HCT116 (cell line): ENCODE data around the gene TRIL. TPM values are rescaled to one million over a fixed set of nuclear protein-coding genes. Genes with fewer than 3 reads are reported as not detected.

ENCODE experiments used
- ATAC-seq: fragments of 200-7000 bp; cut with Tn5 transposase; 2 replicates; pipeline ENCODE4 v1.9.1; 2020; ENCODE audit warnings: mild to moderate bottlenecking, moderate library complexity
- BruUV-seq: library from RNA; stranded (reverse); fragments of 400-500 nt; replicated peaks from 2 replicates; lab custom pipeline; 2021; lab: Mats Ljungman, UMichigan
- CTCF ChIA-PET: fragments of 300-600 bp; sonication (Branson Sonifier 250); formaldehyde crosslinking; loops from one replicate; lab custom pipeline; 2021; ENCODE audit warnings: antibody characterized with exemption; lab: Charles Lee
- POLR2A ChIA-PET: fragments of 300-600, 350-600 bp; sonication (Branson Sonifier 250); formaldehyde crosslinking; loops from one replicate; lab custom pipeline; 2021; ENCODE audit warnings: antibody characterized with exemption; lab: Charles Lee
- RAD21 ChIA-PET, 2 experiments: fragments of 300-600 bp; sonication (Branson Sonifier 250); formaldehyde crosslinking; loops; one replicate each; lab custom pipeline; 2023; ENCODE audit warnings: low total read pairs in 2 of 2; ENCODE audit not compliant: uncharacterized antibody in 2 of 2, unreplicated experiment in 2 of 2, low non-redundant PET in 1 of 2; lab: Charles Lee
- DNase-seq: peaks from one replicate; pipeline ENCODE4 v3.0.0-alpha.2; 2010; ENCODE audit warnings: low read depth, low spot score
- H2AFZ ChIP-seq: fragments of 200-600 bp; shearing (Covaris generic), sonication (generic); 2 replicates; pipeline ENCODE4 v1.6.1; 2017; ENCODE audit warnings: low read depth, mixed run types, mixed read lengths, antibody characterized with exemption, low read length; ENCODE audit not compliant: poor library complexity, severe bottlenecking
- H3K27ac ChIP-seq: 2 replicates; pipeline ENCODE4 v1.5.1; 2012; ENCODE audit warnings: low read depth, low read length
- H3K27me3 ChIP-seq: fragments of 200-600 bp; sonication (generic); 2 replicates; pipeline ENCODE4 v1.6.1; 2016; ENCODE audit warnings: mixed run types, low read length, mixed read lengths; ENCODE audit not compliant: insufficient read depth
- H3K36me3 ChIP-seq, 2 experiments: fragments of 200-500 bp in 1 of 2; fragments of 200-600 bp in 1 of 2; sonication (Bioruptor generic) in 1 of 2; sonication (generic) in 1 of 2; 2 replicates each; pipeline versions ENCODE4 v1.5.1 to v1.6.1; 2014 to 2016; ENCODE audit warnings: low read length in 2 of 2, inconsistent platforms in 1 of 2, mixed read lengths in 1 of 2, mixed run types in 1 of 2; ENCODE audit not compliant: insufficient read depth in 2 of 2, control insufficient read depth in 1 of 2
- H3K4me1 ChIP-seq, 2 experiments: fragments of 200-600 bp in 1 of 2; sonication (generic) in 1 of 2; 2 replicates each; pipeline versions ENCODE4 v1.5.1 to v1.6.1; 2012 to 2017; ENCODE audit warnings: low read length in 2 of 2, inconsistent platforms in 1 of 2, mild to moderate bottlenecking in 1 of 2, mixed read lengths in 1 of 2, mixed run types in 1 of 2, moderate library complexity in 1 of 2; ENCODE audit not compliant: insufficient read depth in 2 of 2, control insufficient read depth in 1 of 2
- H3K4me2 ChIP-seq: fragments of 200-600 bp; sonication (generic); 2 replicates; pipeline ENCODE4 v1.6.1; 2017; ENCODE audit warnings: mixed run types, low read length, mixed read lengths
- H3K4me3 ChIP-seq, 2 experiments: fragments of 200-600 bp in 1 of 2; sonication (generic) in 1 of 2; replicated peaks in 1 of 2; 2 replicates each; pipeline ENCODE4 v1.5.1; 2011 to 2016; ENCODE audit warnings: low read length in 2 of 2, control low read depth in 1 of 2, low read depth in 1 of 2, mild to moderate bottlenecking in 1 of 2, mixed read lengths in 1 of 2, mixed run types in 1 of 2
- H3K79me2 ChIP-seq: fragments of 200-600 bp; sonication (generic); 2 replicates; pipeline ENCODE4 v1.6.1; 2017; ENCODE audit warnings: mild to moderate bottlenecking, mixed run types, low read length, moderate library complexity, mixed read lengths; ENCODE audit not compliant: insufficient read depth
- H3K9ac ChIP-seq: fragments of 200-600 bp; sonication (generic); 2 replicates; pipeline ENCODE4 v1.6.1; 2016; ENCODE audit warnings: low read length, mixed read lengths
- H3K9me2 ChIP-seq: fragments of 200-600 bp; sonication (generic), shearing (Covaris generic); 2 replicates; pipeline ENCODE4 v1.6.1; 2017; ENCODE audit warnings: mixed run types, mild to moderate bottlenecking, moderate library complexity; ENCODE audit not compliant: insufficient read depth
- H3K9me3 ChIP-seq, 2 experiments: fragments of 200-500 bp in 1 of 2; fragments of 200-600 bp in 1 of 2; sonication (Bioruptor generic) in 1 of 2; sonication (generic) in 1 of 2; 2 replicates each; pipeline ENCODE4 v1.6.1; 2014 to 2017; ENCODE audit warnings: low read length in 2 of 2, mixed read lengths in 2 of 2, inconsistent platforms in 1 of 2, low read depth in 1 of 2, mild to moderate bottlenecking in 1 of 2, mixed run types in 1 of 2, moderate library complexity in 1 of 2; ENCODE audit not compliant: control insufficient read depth in 1 of 2, insufficient read depth in 1 of 2
- H4K20me1 ChIP-seq: fragments of 200-600 bp; sonication (generic), shearing (Covaris generic); 2 replicates; pipeline ENCODE4 v1.6.1; 2017; ENCODE audit warnings: mixed run types, mild to moderate bottlenecking, moderate library complexity; ENCODE audit not compliant: insufficient read depth
- CBX3 ChIP-seq: IDR thresholded peaks from 2 replicates; pipeline ENCODE4 v1.6.1; 2012; ENCODE audit warnings: low read depth
- CEBPB ChIP-seq: IDR thresholded peaks from 2 replicates; pipeline ENCODE4 v1.6.1; 2012; ENCODE audit warnings: low read depth
- EGR1 ChIP-seq: IDR thresholded peaks from 2 replicates; pipeline ENCODE4 v1.6.1; 2012; ENCODE audit warnings: low read depth
- ELF1 ChIP-seq: IDR thresholded peaks from 2 replicates; pipeline ENCODE4 v1.6.1; 2012; ENCODE audit warnings: low read depth, borderline replicate concordance
- EZH2 ChIP-seq: fragments of 200-600 bp; sonication (generic); IDR thresholded peaks from 2 replicates; pipeline ENCODE4 v1.6.1; 2017; ENCODE audit warnings: antibody characterized with exemption, mixed run types
- EZH2phosphoT487 ChIP-seq: fragments of 200-600 bp; IDR thresholded peaks from 2 replicates; pipeline ENCODE4 v1.6.1; 2018; ENCODE audit warnings: antibody characterized with exemption, borderline replicate concordance
- FOSL1 ChIP-seq: IDR thresholded peaks from 2 replicates; pipeline ENCODE4 v1.6.1; 2012; ENCODE audit warnings: low read depth
- JUND ChIP-seq: IDR thresholded peaks from 2 replicates; pipeline ENCODE4 v1.6.1; 2012
- POLR2A ChIP-seq: IDR thresholded peaks from 2 replicates; pipeline ENCODE4 v1.7.0; 2011; ENCODE audit warnings: borderline replicate concordance; ENCODE audit not compliant: insufficient read depth, insufficient read length; ENCODE audit errors: extremely low read depth
- POLR2AphosphoS5 ChIP-seq: IDR thresholded peaks from 2 replicates; pipeline ENCODE4 v1.6.1; 2011; ENCODE audit warnings: mild to moderate bottlenecking, low read depth, low read length, moderate library complexity
- RAD21 ChIP-seq: IDR thresholded peaks from 2 replicates; pipeline ENCODE4 v1.6.1; 2012; ENCODE audit warnings: low read depth, mild to moderate bottlenecking
- SRF ChIP-seq: IDR thresholded peaks from 2 replicates; pipeline ENCODE4 v1.6.1; 2012; ENCODE audit warnings: low read depth
- TCF7L2 ChIP-seq: IDR thresholded peaks from 2 replicates; pipeline ENCODE4 v1.7.0; 2011; ENCODE audit warnings: borderline replicate concordance, inconsistent platforms; ENCODE audit not compliant: insufficient read depth, insufficient read length; ENCODE audit errors: extremely low read depth
- YY1 ChIP-seq: IDR thresholded peaks from 2 replicates; pipeline ENCODE4 v1.6.1; 2011; ENCODE audit warnings: low read length, low read depth, moderate library complexity, mild to moderate bottlenecking; ENCODE audit not compliant: insufficient replicate concordance; ENCODE audit errors: extremely low read depth
- ZBTB33 ChIP-seq: IDR thresholded peaks from 2 replicates; pipeline ENCODE4 v1.6.1; 2011; ENCODE audit warnings: mild to moderate bottlenecking, low read length, moderate library complexity; ENCODE audit not compliant: insufficient replicate concordance; ENCODE audit errors: extremely low read depth
- ZFX ChIP-seq: fragments of 450-650 bp; IDR thresholded peaks from 2 replicates; pipeline ENCODE4 v1.6.1; 2017
- ZNF274 ChIP-seq: fragments of 200-500 bp; sonication (Bioruptor generic); IDR thresholded peaks from 2 replicates; pipeline ENCODE4 v1.6.1; 2014; ENCODE audit warnings: mild to moderate bottlenecking, low read depth, low read length, inconsistent platforms
- intact Hi-C: fragments of 100-400 bp; cut with micrococcal nuclease; formaldehyde crosslinking; loops from 2 replicates; pipeline ENCODE4 v1.10.0; 2022
- total RNA-seq: library from RNA; stranded (reverse); gene quantifications from one replicate; pipeline ENCODE4 v1.2.1, GENCODE V29; 2021; ENCODE audit not compliant: unreplicated experiment
- TF ChIP-seq, protein P1 (sequence below), 3 experiments: fragments of 200-600 bp in 1 of 3; sonication (generic) in 1 of 3; IDR thresholded peaks in 2 of 3; conservative IDR thresholded peaks in 1 of 3; 2 replicates each; pipeline ENCODE4 v1.5.1; 2012 to 2017; ENCODE audit warnings: low read depth in 2 of 3, low read length in 2 of 3, antibody characterized with exemption in 1 of 3, borderline replicate concordance in 1 of 3, control low read depth in 1 of 3, mild to moderate bottlenecking in 1 of 3, mixed read lengths in 1 of 3, mixed run types in 1 of 3, moderate library complexity in 1 of 3; ENCODE audit not compliant: insufficient read depth in 1 of 3
- TF ChIP-seq, protein P2 (sequence below): IDR thresholded peaks from 2 replicates; pipeline ENCODE4 v1.6.1; 2012
- TF ChIP-seq, protein P3 (sequence below): IDR thresholded peaks from 2 replicates; pipeline ENCODE4 v1.6.1; 2012; ENCODE audit warnings: low read depth

The TRIL gene
- total RNA-seq, 1 experiment from 2014 or later, result not detected

- POLR2A ChIA-PET, result no interaction called here
- no peak overlapping the region for H3K4me2 ChIP-seq
- H2AFZ ChIP-seq, result no peak overlapping the region
- H3K79me2 ChIP-seq, result no peaks in the 10 kb centered on the region
- RAD21 ChIA-PET, result no interaction called here
- no peaks in the 10 kb centered on the region for H3K9me2 ChIP-seq
- no peak for ATAC-seq
- CTCF ChIA-PET, result no interaction called here
- H4K20me1 ChIP-seq, result no peaks in the 10 kb centered on the region
- H3K4me3 ChIP-seq, result no peak overlapping the region
- TF ChIP-seq CBX3, result no peak
- TF ChIP-seq, protein P1, sequence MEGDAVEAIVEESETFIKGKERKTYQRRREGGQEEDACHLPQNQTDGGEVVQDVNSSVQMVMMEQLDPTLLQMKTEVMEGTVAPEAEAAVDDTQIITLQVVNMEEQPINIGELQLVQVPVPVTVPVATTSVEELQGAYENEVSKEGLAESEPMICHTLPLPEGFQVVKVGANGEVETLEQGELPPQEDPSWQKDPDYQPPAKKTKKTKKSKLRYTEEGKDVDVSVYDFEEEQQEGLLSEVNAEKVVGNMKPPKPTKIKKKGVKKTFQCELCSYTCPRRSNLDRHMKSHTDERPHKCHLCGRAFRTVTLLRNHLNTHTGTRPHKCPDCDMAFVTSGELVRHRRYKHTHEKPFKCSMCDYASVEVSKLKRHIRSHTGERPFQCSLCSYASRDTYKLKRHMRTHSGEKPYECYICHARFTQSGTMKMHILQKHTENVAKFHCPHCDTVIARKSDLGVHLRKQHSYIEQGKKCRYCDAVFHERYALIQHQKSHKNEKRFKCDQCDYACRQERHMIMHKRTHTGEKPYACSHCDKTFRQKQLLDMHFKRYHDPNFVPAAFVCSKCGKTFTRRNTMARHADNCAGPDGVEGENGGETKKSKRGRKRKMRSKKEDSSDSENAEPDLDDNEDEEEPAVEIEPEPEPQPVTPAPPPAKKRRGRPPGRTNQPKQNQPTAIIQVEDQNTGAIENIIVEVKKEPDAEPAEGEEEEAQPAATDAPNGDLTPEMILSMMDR (IDR thresholded peaks at IDR 0.05 in 2 of 3, conservative IDR thresholded peaks at IDR 0.05 in 1 of 3; ENCODE audit: borderline replicate concordance in 1 of 3, insufficient read depth in 1 of 3, low read depth in 2 of 3, low read length in 2 of 3), result no peak
- TF ChIP-seq CEBPB, result no peak
- TF ChIP-seq ZFX, result no peak
- no peak for TF ChIP-seq ZNF274
- no peak for TF ChIP-seq POLR2AphosphoS5
- no peak for TF ChIP-seq ZBTB33
- TF ChIP-seq YY1, result no peak
- TF ChIP-seq EGR1, result no peak
- no peak for TF ChIP-seq POLR2A
- TF ChIP-seq ELF1, result no peak
- no peak for TF ChIP-seq TCF7L2
- TF ChIP-seq EZH2phosphoT487, result no peak
- TF ChIP-seq SRF, result no peak
- TF ChIP-seq RAD21, result no peak
- no peak for TF ChIP-seq FOSL1
- TF ChIP-seq, protein P2, sequence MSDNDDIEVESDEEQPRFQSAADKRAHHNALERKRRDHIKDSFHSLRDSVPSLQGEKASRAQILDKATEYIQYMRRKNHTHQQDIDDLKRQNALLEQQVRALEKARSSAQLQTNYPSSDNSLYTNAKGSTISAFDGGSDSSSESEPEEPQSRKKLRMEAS, result no peak
- no peak for TF ChIP-seq JUND
- TF ChIP-seq EZH2, result no peak
- TF ChIP-seq, protein P3, sequence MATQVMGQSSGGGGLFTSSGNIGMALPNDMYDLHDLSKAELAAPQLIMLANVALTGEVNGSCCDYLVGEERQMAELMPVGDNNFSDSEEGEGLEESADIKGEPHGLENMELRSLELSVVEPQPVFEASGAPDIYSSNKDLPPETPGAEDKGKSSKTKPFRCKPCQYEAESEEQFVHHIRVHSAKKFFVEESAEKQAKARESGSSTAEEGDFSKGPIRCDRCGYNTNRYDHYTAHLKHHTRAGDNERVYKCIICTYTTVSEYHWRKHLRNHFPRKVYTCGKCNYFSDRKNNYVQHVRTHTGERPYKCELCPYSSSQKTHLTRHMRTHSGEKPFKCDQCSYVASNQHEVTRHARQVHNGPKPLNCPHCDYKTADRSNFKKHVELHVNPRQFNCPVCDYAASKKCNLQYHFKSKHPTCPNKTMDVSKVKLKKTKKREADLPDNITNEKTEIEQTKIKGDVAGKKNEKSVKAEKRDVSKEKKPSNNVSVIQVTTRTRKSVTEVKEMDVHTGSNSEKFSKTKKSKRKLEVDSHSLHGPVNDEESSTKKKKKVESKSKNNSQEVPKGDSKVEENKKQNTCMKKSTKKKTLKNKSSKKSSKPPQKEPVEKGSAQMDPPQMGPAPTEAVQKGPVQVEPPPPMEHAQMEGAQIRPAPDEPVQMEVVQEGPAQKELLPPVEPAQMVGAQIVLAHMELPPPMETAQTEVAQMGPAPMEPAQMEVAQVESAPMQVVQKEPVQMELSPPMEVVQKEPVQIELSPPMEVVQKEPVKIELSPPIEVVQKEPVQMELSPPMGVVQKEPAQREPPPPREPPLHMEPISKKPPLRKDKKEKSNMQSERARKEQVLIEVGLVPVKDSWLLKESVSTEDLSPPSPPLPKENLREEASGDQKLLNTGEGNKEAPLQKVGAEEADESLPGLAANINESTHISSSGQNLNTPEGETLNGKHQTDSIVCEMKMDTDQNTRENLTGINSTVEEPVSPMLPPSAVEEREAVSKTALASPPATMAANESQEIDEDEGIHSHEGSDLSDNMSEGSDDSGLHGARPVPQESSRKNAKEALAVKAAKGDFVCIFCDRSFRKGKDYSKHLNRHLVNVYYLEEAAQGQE, result no peak
- TF ChIP-seq, all 23 proteins: peak for 0
- intact Hi-C loops, result no loop called here
- H3K9me3 ChIP-seq, result no peaks in the 10 kb centered on the region
- H3K27me3 ChIP-seq, result no peaks in the 10 kb centered on the region
- H3K4me1 ChIP-seq, result no peaks in the 10 kb centered on the region
- H3K36me3 ChIP-seq, result no peaks in the 10 kb centered on the region
- no peak overlapping the region for H3K27ac ChIP-seq
- H3K9ac ChIP-seq, result no peak overlapping the region
- no peak for DNase-seq
- no TSS peak for BruUV-seq
These were observed 42.0 kb upstream of the TRIL start for GRCh38 chr7:28999895-29000716.
